GM12865 (cell line): ENCODE data around the gene PLA2R1.
A peak's percentile ranks its signal among the peaks of the same experiment; 100 is the strongest.

Source experiments
- DNase-seq: peaks from one replicate; pipeline ENCODE4 v3.0.0; 2010; ENCODE audit warnings: low read depth
- H3K4me3 ChIP-seq: 2 replicates; pipeline ENCODE4 v1.5.1; 2011; ENCODE audit warnings: mild to moderate bottlenecking, low read depth, low read length, control low read depth
- TF ChIP-seq, protein P1 (sequence below): IDR thresholded peaks from 2 replicates; pipeline ENCODE4 v1.5.1; 2011; ENCODE audit warnings: low read length, control low read depth, low read depth, inconsistent platforms; ENCODE audit not compliant: insufficient read depth; ENCODE audit errors: missing control alignments

The PLA2R1 gene

DNA sequence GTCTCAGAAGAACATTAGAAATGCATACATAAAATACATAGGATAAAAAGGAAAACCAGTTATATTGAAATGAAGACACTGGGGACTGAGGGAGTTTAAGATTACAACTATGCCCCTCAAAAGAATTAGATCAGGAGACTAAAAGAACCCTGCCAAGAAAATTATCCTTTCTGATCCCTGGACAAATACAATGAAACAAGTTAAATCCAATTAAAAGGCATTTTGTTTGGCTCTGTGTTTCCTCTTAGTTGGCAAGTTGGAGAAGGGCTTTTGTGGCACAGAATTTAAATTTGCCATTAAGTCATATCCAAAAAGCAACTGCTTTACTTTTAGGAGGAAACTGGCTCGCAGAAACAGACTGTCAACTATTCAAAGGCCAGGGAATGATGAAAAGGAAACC is 165.3 kb downstream of the PLA2R1 start:
- peak overlapping the region; percentile 13 for H3K4me3 ChIP-seq
- TF ChIP-seq, protein P1, sequence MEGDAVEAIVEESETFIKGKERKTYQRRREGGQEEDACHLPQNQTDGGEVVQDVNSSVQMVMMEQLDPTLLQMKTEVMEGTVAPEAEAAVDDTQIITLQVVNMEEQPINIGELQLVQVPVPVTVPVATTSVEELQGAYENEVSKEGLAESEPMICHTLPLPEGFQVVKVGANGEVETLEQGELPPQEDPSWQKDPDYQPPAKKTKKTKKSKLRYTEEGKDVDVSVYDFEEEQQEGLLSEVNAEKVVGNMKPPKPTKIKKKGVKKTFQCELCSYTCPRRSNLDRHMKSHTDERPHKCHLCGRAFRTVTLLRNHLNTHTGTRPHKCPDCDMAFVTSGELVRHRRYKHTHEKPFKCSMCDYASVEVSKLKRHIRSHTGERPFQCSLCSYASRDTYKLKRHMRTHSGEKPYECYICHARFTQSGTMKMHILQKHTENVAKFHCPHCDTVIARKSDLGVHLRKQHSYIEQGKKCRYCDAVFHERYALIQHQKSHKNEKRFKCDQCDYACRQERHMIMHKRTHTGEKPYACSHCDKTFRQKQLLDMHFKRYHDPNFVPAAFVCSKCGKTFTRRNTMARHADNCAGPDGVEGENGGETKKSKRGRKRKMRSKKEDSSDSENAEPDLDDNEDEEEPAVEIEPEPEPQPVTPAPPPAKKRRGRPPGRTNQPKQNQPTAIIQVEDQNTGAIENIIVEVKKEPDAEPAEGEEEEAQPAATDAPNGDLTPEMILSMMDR: no peak

DNA sequence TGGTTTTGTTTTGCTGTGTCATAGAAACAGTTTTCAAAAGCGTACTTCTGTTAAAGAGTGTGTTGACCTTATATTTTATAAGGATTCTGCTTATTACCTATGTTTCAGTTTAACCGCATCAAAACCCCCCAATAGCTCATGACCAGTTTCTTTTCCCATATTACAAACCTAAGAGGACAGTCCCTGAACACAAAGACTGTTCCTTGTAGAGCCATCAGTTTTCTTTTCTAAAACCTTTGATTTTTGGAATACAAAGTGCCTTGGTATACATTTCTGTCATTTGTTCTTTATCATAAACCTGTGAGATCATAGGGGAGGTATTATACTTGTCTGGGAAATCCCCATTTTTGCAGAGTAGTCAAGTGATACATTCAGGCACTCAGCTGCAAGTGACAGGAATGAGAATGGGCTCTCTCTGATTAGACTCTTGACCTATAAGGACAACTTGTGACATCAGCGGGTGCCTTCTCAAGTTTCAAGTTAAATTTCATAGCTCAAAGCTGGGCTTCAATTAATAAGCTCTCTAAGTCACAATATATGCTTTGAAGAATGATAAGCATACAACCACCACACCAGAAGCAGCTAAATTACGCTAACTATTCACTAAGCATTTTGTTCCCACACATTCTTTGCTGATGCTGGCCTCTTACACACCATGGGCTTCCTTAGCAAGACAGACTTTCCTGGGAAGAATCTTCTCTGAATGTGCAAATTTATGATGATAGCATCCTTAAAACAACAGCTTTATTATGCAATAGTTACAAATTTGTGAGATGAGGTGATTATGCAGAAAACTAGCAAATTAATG is 167.0 kb downstream of the PLA2R1 start:
- peak; percentile 83 for DNase-seq
- TF ChIP-seq, protein P1: no peak
- H3K4me3 ChIP-seq: peak overlapping the region; percentile 39

More for the DNA sequence above, 165.3 kb downstream of the PLA2R1 start:
- no peak for DNase-seq

DNA sequence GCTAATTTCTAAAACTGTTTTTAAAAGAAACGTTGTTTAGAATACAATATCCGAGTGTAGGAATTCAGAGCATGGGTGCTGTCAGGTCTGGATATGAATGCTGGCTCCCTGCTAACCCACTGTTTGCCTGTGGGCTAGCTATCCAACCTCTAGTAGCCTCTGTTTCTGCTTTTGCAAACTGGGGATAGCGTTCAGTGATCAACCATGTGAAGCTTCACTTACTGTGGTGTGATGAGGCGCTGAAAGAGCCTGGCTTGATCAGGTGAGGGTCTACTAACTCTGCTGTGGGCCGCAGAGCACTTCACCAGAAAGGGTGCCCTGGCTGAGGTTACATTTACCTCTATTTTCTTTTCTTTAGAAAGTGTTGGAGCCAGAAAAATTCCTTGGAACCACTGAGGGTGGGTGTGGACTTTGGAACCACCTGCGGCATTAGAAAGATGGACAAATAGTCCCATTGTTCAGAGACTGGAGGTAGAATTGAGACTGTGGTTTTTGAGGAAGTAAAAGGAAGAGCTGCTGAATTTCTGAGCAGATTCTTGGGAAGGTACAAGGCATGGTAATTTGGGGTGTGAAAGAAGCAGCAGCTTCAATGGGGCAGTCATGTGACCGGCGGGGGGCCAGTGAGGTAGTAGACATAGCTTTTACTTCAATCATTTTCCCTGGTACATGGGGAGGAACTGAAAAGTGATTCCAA is 168.1 kb downstream of the PLA2R1 start:
- H3K4me3 ChIP-seq: peak overlapping the region; percentile 30; the same call in 1 of the 2 replicates
- TF ChIP-seq, protein P1: no peak
- no peak for DNase-seq

- peak overlapping the region; percentile 33 for H3K4me3 ChIP-seq
- TF ChIP-seq, protein P1: no peak
- DNase-seq: peak; percentile 74
Observed at GRCh38 chr2:159892990-159893810, 169.2 kb downstream of the PLA2R1 start.

DNA sequence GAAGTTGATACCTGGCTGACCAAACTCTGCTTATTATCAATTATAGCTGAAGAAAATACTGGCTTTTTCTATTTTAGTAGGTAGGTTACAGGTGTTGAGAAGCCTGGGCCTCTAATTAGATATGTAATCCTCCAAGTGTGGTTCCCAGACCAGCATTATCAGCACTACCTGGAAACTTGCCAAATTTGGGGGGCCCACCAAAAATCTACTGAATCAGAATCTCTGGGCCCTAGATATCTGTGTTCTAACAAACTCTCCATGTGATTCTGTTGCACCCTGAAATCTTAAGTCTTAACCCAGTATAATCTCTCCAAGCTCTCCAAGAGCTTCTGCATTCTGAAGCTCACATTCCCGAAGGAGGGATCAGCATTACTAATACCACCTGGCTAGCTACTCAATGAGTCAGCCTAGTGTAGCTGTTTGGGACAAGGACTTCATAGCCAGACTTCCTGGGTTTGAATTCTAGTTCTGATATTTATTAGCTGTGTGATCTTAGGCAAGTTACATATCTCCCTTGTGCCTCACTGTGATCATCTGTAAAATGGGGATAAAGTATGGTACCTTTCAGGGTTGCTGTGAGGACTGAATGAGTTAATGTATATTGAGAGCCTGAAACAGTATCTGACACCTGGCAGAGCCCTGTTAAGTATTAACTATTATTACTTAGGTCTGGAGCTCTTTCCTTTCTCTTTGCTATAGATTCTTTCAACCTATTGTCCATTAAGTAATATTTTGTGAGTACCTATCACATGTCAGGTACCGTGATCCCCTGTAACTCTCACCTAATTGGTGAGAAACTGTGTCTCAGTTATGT is 170.3 kb downstream of the PLA2R1 start:
- no peak overlapping the region for H3K4me3 ChIP-seq
- DNase-seq: no peak
- TF ChIP-seq, protein P1: no peak

DNA sequence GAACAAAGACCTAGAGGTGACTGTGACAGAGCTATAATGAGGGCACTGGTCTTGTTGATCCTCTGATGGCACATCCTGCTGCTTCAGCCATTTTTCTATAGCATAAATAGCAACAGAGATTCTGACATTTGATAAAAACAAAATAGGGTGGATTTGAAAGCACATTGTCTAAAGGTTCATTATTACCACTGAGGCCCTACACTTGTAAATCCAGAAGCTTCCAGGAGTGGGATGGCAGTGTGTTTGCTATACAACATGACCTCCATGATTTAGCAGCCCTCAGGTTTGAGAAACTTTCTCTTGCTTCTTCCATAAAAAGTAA is 171.2 kb downstream of the PLA2R1 start:
- TF ChIP-seq, protein P1: no peak
- no peak overlapping the region for H3K4me3 ChIP-seq
- no peak for DNase-seq
